Kidney (tissue), 14 donors: ENCODE results near the gene NBAS. TPM values are rescaled to one million over a fixed set of nuclear protein-coding genes. Genes with fewer than 3 reads are reported as not detected.

ENCODE experiments used
- DNase-seq, 5 donors: peaks; one replicate each; pipeline ENCODE4 v3.0.0-alpha.2; 2013 to 2020
- FAIRE-seq: peaks from 2 replicates; lab custom pipeline; 2012; peaks lifted over from hg19 to GRCh38; lab: Jason Lieb, UNC
- H3K27ac ChIP-seq, 2 donors: one replicate each; pipeline ENCODE4 v1.7.0; 2013; ENCODE audit warnings: low read depth in 2 of 2, low read length in 2 of 2, inconsistent platforms in 1 of 2
- H3K27me3 ChIP-seq: one replicate; pipeline ENCODE4 v1.7.1; 2013; ENCODE audit warnings: low read length, inconsistent platforms; ENCODE audit not compliant: control insufficient read depth, insufficient read depth
- H3K36me3 ChIP-seq, 3 donors: one replicate each; pipeline versions ENCODE4 v1.7.0 to v1.7.1; 2013; ENCODE audit warnings: low read length in 3 of 3, control low read depth in 1 of 3, inconsistent platforms in 1 of 3; ENCODE audit not compliant: insufficient read depth in 3 of 3, control insufficient read depth in 2 of 3
- H3K4me1 ChIP-seq, 3 donors: one replicate each; pipeline versions ENCODE4 v1.7.0 to v1.7.1; 2013; ENCODE audit warnings: low read length in 3 of 3, inconsistent platforms in 1 of 3, low read depth in 1 of 3; ENCODE audit not compliant: control insufficient read depth in 2 of 3, insufficient read depth in 2 of 3
- H3K4me3 ChIP-seq, 3 donors: one replicate each; pipeline versions ENCODE4 v1.7.0 to v1.8.1; 2013; ENCODE audit warnings: low read length in 3 of 3, control low read depth in 1 of 3, inconsistent platforms in 1 of 3
- H3K9ac ChIP-seq, 3 donors: one replicate each; pipeline versions ENCODE4 v1.7.0 to v1.7.1; 2013; ENCODE audit warnings: low read length in 3 of 3, control low read depth in 1 of 3, inconsistent platforms in 1 of 3
- H3K9me3 ChIP-seq, 3 donors: one replicate each; pipeline versions ENCODE4 v1.7.0 to v1.7.1; 2013; ENCODE audit warnings: low read length in 3 of 3, control low read depth in 1 of 3, inconsistent platforms in 1 of 3; ENCODE audit not compliant: control insufficient read depth in 2 of 3, insufficient read depth in 1 of 3
- intact Hi-C: fragments of 100-400 bp; cut with DNase I; formaldehyde crosslinking; loops from one replicate; pipeline ENCODE4 v1.11.1; 2022
- polyA plus RNA-seq: library from polyadenylated mRNA; stranded (reverse); fragments of 350-450 nt; fragmentation: Illumina TruSeq; extraction: RNeasy Lipid Tissue Mini Kit (QIAGEN cat#74804); gene quantifications from one replicate; pipeline ENCODE4 v1.2.3, GENCODE V29; 2014; ENCODE audit warnings: low read depth, low replicate concordance; ENCODE audit not compliant: insufficient read depth
- total RNA-seq: library from RNA; stranded (reverse); fragmentation: NEBNext Ultra II Directional; extraction: Animal tissue kit (Norgen Biotek cat#: 25700); gene quantifications from one replicate; pipeline ENCODE4 v1.2.1, GENCODE V29; 2021
- TF ChIP-seq, protein P1 (sequence below): IDR thresholded peaks from 3 replicates; pipeline ENCODE4 v1.5.1; 2012; ENCODE audit warnings: mild to moderate bottlenecking, moderate library complexity, borderline replicate concordance; ENCODE audit not compliant: insufficient read depth; ENCODE audit errors: extremely low read depth
- donor health status: control.
- donor health status: control.
- donor health status: control.
- donor health status: control.
- donor health status: control.
- donor health status: DM: yes; HTN: yes; CAD: no.
- donor health status: Normal renal cell carcinoma (clear cell type).

Gene NBAS
- total and polyA plus RNA-seq, 2 donors from 2014 or later = 40.8 to 44.2 TPM

DNA sequence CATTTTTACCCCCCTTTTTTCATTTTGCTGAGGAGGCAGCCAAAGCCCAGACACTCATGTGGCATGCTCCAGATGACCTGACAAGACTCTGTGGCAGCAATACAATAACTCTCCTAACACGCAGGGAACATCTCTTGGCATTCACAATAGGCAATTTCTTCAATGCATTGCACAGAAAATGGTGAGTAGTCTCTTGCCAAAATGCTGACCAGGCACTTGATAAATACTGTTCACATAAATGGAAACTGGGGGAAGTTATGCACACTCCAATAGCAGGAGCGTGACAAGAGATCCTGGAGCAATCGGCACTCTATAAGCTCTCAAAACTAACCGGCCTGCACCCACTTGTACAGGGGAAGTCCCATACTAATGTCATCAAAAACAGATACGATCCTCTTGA lies 66.3 kb downstream of the NBAS start:
- H3K4me3 ChIP-seq = no peak overlapping the region
- H3K4me1 ChIP-seq = no peaks in the 10 kb centered on the region
- H3K9ac ChIP-seq = no peak overlapping the region
- intact Hi-C loops = no loop called here
- peaks cover 0 to 2% (median 0%) of the 10 kb centered on the region in 3 donors for H3K9me3 ChIP-seq
- DNase-seq = no peak
- no peak for FAIRE-seq
- peaks cover 0 to 3% (median 2%) of the 10 kb centered on the region in 3 donors for H3K36me3 ChIP-seq
- H3K27me3 ChIP-seq = no peaks in the 10 kb centered on the region
- H3K27ac ChIP-seq = no peak overlapping the region
- TF ChIP-seq, protein P1, sequence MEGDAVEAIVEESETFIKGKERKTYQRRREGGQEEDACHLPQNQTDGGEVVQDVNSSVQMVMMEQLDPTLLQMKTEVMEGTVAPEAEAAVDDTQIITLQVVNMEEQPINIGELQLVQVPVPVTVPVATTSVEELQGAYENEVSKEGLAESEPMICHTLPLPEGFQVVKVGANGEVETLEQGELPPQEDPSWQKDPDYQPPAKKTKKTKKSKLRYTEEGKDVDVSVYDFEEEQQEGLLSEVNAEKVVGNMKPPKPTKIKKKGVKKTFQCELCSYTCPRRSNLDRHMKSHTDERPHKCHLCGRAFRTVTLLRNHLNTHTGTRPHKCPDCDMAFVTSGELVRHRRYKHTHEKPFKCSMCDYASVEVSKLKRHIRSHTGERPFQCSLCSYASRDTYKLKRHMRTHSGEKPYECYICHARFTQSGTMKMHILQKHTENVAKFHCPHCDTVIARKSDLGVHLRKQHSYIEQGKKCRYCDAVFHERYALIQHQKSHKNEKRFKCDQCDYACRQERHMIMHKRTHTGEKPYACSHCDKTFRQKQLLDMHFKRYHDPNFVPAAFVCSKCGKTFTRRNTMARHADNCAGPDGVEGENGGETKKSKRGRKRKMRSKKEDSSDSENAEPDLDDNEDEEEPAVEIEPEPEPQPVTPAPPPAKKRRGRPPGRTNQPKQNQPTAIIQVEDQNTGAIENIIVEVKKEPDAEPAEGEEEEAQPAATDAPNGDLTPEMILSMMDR = no peak

DNA sequence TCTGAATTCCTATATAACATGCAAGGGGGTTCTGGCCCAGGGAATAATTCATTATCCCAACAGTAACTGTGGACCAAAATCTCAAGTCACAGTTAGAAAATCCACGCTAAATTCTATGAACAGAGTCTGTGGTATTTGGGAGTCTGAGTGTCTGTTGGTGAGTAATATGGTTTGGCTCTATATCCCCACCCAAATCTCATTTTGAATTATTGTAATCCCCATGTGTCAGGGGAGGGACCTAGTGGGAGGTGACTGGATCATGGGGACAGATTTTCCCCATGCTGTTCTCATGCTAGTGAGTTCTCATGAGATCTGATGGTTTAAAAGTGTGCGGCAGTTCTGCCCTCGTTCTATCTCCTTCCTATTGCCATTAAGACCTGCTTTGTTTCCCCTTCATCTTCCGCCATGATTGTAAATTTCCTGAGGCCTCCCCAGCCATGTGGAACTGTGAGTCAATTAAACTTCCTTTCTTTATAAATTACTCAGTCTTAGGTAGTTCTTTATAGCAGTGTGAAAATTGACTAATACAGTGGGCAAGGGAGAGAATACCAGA lies 68.3 kb downstream of the NBAS start:
- TF ChIP-seq, protein P1 = no peak
- Histone ChIP-seq H3K27me3 (no peaks in the 10 kb centered on the region), H3K9me3 (no peaks in the 10 kb centered on the region), H3K4me1 (peaks cover 0 to 4% (median 0%) of the 10 kb centered on the region in 3 donors), H3K36me3 (peaks cover 0 to 3% (median 0%) of the 10 kb centered on the region in 3 donors), H3K9ac (no peak overlapping the region), H3K27ac (no peak overlapping the region), H3K4me3 (no peak overlapping the region)
- FAIRE-seq (no peak), DNase-seq (no peak)
- intact Hi-C loops = no loop called here

DNA sequence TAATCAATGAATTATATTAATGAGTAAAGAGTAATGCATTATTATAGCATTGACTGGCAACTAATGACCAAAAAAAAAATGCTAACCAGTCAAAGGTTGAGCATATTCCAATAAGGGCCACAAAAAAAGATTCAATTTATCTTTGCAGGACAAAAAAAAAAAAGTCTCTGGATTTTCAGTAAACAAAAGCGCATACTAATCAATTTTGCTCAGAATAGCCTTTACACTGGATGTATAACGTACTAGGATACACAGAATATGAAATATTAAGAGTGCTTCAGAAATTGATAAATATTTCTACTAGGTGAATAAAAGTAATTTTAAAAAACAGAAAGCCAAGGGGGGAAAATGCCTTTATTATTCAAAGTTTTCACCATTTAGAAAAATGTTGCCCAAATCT lies 74.4 kb downstream of the NBAS start:
- peaks cover 0 to 7% (median 2%) of the 10 kb centered on the region in 3 donors for H3K36me3 ChIP-seq
- H3K4me1 ChIP-seq = peaks cover 0 to 4% (median 0%) of the 10 kb centered on the region in 3 donors
- no peak overlapping the region for H3K9ac ChIP-seq
- FAIRE-seq (no peak), DNase-seq (no peak)
- intact Hi-C loops = no loop called here
- H3K4me3 ChIP-seq = no peak overlapping the region
- TF ChIP-seq, protein P1 = no peak
- H3K9me3 ChIP-seq = no peaks in the 10 kb centered on the region
- H3K27me3 ChIP-seq = no peaks in the 10 kb centered on the region
- no peak overlapping the region for H3K27ac ChIP-seq

DNA sequence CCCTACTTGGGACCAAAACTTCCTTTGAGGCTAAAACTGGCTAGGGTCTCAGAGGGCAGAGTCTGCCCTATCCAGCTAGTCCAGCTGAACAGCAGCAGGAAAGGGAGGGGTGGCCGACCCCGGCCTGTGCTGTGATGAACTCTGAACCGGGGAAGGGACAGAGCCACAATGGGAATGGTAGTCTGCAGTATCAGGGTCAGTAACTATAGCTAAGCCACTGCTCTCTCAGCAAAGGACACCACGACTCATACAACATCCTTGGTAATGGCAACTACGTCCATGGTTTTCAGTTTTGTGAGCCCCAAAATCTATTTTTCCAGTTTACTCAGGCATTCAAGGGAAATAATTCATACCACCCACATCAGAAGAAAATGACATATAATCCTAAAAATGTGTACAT lies 75.2 kb downstream of the NBAS start:
- TF ChIP-seq, protein P1 = no peak
- H3K9me3 ChIP-seq = no peaks in the 10 kb centered on the region
- no peak overlapping the region for H3K4me3 ChIP-seq
- H3K27me3 ChIP-seq = no peaks in the 10 kb centered on the region
- FAIRE-seq (no peak), DNase-seq (no peak)
- no peak overlapping the region for H3K9ac ChIP-seq
- intact Hi-C loops = no loop called here
- no peak overlapping the region for H3K27ac ChIP-seq
- H3K4me1 ChIP-seq = peaks cover 0 to 4% (median 0%) of the 10 kb centered on the region in 3 donors
- peaks cover 2 to 11% (median 4%) of the 10 kb centered on the region in 3 donors for H3K36me3 ChIP-seq
